HG03159 (cell line): Measurements from ENCODE around the gene FAM98A.

ENCODE experiments used
- ATAC-seq: cut with Tn5 transposase; IDR thresholded peaks from one replicate; pipeline ENCODE4 v1.9.1; 2021; ENCODE audit warnings: mild to moderate bottlenecking, moderate library complexity; ENCODE audit not compliant: unreplicated experiment

The FAM98A gene

DNA sequence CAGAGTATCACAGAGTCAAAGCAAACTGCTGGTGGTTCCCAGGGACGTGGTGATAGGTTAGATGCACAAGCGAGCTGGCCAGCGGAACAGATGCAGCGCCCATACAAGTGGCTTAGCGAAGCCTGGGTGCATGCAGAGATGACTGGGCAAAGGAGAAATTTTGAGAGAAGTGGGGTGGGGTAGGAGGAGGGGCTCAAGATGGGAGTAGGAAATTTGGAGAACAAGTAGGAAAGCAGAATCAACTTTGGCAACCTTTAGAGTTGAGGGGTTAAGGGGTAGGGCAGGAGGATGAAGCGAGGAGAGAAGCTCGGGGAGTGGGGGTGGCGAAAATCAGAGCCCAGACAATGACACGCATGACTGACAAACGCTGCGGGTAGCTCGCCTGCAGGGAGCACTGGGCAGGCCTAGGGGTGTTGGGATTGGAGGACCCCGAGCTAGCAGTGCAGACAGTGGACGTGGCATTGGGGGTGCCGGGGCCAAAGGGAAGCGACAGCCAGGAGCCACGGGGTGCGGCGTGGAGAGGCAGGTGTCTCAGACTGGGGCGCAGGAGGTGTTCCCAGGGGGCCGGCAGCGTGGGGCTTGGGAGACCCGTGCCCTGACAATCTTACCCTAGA lies 431 bp downstream of the FAM98A start:
- ATAC-seq, result peak; percentile 51

DNA sequence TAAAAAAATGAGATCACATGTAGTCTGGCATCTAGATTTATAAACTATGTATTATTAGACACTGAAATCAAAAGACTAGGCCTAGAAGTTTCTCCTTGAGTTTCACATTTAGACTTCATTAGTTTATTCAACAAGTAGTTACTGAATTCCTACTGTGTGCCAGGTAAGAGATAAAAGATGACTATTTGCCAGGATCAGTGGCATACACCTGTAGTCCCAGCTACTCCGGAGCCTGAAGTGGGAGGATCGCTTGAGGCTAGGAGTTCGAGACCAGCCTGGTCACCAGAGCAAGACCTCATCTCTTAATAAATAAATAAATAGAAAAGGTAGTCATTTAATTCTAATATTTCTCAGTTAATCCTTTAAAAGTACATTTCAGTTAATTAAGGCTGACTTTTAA lies 2.1 kb downstream of the FAM98A start:
- ATAC-seq, result no peak

DNA sequence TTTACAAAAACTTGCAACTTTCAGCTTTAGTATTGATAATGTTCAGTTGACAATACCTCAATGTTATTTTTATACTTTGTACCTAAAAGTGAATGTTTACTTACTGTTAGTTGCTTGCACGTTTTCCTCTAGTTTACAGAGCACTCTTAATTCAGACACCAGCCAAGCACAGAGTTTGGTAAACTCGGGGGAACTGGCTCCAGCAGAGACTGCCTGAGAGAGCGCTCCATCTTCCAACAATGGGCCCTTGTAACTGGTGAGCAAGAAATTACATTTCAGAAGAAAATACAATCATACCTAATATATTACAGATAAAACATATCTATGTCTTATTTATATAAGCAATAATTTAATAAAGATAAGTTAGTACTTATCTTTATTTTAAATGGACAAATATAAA lies 3.7 kb downstream of the FAM98A start:
- no peak for ATAC-seq

DNA sequence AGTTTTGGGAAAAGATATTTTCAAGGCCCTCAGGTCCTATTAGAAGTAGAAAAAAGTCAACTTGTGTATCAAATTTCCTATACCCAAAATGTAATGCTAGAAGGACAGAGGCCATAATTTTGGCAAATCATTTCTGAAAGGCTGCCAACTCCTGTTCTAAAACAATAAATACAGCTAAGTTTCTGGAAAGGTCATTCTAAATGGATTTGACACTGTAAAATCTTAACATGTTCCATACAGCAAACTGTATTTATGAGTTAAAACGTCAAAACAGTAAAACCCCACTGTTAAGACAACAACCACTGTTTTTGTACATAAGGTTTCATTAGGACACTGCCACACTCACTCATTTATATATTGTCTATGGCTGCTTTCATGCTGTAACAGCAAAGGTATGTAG lies 9.7 kb downstream of the FAM98A start:
- ATAC-seq, result no peak

DNA sequence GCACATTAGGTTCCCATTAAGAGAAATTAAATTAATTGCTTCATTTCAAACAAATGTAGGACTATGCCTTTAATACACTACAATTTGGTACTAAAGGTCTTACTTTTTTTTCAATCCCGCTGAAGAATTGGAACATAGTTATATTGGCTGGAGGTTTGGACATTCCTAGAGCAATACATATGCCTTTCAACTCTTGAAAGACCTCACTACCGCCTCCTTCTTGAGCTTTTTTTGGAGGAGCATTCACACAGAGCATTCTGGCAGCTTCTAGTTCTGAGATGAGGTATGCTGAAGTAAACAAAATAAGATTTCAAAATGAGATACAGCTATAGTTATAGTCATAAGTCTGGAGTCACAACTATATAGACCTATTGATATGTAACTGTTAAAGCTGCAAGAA lies 10.9 kb downstream of the FAM98A start:
- ATAC-seq, result no peak

DNA sequence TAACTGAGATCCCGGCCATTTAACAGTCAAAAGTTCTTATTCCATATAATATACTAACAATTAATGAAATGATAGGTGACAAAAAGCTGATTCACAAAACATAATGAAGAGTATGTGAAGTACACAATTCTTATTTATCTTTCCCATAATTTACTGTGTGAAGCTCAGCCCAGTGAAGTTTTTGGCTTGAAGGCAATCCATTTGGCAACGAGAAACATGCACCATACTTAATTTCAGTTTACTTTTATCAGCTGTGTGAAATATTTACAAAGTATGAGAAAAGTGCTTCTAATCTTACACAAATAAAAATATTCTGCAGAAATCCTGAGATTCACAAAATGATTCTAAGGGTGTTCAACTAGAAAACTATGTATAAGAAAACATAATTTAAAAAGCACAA lies 12.3 kb downstream of the FAM98A start:
- ATAC-seq, result no peak

DNA sequence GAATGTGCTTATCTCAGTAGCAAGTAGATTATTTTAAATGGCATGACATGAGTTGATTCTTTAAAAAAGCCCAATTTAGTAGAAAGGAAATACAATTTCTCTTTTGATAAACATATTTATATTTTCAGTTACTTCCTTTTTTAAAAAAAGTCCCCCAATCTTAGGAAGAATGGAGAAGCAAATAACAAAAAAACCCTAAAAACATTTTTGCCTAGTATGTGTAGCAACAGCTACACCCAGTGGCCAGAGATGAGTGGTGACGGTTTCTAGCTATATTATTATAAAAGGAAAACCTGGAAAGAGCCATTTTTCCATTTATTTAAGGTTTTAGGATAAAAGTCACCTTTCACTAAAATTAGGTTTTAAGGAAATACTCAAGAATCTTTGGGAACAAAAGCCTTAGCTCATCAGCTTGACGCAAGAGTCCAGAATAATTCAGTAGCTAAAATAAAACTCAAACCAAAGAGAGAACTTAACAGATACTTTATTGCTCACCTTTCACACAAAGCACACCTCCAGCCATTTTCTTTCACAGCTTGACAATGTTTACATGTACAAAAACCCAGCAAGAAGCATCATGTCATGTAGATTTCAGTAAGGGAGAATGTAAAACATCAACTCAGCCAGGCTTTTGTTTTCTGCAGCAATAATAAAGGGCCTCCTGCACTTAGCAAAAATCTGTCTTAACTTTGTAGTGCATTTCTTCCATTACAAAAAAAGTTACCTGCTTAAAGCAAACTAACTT lies 15.7 kb downstream of the FAM98A start:
- ATAC-seq, result peak; percentile 49

DNA sequence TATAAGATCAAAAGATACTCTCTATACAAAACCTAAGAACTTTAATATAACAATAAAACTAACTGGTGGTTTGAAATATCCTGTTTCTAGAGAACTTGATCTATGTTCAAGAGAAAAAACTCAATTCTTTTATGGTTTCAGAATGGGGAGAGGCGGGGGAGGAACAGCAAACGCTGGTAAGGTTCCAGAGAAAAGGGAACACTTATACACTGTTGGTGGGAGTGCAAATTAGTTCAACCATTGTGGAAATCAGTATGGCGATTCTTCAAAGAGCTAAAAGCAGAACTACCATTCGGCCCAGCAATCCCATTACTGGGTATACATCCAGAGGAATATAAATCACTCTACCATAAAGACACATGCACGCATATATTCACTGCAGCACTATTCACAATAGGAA lies 17.2 kb downstream of the FAM98A start:
- no peak for ATAC-seq

DNA sequence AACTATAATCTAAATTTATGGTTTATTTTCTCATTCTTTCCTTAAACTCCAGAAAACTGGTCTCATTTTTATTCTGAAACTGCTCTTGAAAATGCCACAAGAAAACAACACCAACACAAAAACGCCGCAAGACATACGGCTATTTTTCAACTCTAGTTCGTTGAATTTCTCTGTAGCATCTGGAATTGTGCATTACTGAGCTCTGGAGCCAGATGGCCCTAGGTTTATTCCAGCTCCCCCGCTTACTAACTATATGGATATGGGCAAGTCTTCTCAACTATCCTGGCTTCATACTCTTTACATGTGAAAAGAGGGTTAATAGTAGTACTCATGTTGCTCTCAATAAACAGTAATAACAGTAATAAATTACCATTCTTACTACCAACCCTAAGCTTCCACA lies 19.9 kb downstream of the FAM98A start:
- ATAC-seq, result no peak

DNA sequence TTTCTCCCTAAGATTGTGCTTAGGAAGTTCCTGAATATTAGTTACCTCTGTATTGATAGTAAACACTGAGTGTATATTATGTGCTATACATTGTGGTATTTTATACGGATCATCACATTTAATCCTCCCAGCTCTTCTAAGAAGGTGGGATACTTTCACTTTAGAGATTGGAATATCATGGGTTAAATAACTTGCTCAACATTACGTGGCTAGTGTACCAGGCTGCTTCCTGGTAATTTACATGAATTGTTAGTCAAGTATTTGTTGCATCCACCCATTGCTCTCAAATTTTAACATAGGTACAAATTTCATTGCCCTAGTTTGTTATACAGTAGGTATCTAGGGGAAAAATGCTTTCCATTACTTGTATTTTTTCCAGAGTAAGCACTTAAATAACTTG lies 21.4 kb downstream of the FAM98A start:
- ATAC-seq, result no peak

DNA sequence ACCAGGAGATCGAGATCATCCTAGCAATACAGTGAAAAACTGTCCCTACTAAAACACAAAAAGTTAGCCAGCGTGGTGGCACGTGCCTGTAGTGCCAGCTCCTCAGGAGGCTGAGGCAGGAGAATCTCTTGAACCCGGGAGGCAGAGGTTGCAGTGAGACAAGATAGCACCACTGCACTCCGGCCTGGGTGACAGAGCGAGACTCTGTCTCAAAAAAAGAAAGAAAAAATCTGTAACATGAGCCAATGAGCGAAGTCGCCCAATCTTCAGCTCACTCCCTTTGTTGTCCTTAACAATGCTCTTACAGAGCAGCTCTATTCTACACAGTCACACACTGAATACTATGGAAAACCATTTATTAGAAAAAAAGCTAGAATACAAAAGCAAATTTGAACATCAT lies 22.0 kb downstream of the FAM98A start:
- ATAC-seq, result no peak

DNA sequence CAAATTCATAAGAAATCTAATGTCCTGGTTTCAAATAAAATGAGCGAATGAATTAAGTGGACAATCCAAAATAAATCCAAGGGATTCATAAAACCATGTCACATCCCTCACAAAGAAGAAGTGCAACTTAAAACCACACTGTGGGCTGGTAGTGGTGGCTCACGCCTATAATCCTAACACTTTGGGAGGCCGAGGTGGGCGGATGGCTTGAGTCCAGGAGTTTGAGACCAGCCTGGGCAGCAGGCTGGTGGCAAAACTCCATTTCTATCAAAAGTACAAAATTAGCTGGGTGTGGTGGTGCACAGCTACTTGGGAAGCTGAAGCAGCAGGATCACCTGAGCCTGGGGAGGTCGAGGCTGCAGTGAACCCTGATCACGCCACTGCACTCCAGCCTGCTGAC lies 25.4 kb downstream of the FAM98A start:
- ATAC-seq, result no peak

DNA sequence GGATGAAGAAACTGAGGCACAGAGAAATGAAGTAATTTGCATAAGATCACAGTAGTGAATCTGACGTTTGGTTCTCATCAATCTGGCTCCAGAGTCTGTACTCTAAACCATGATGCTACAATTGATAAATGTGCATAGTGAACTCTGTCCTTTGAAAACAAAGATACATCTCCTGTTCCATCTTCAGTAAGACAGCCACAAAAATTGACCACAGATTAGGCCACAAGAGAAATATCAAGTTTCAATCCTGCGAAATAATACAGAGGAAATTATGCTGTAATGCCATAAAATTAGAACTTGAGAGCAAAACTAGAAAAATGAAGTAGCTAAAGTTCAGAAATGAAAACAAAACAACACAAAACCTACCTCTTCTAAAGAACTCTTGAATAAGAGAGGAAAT lies 28.4 kb downstream of the FAM98A start:
- no peak for ATAC-seq

DNA sequence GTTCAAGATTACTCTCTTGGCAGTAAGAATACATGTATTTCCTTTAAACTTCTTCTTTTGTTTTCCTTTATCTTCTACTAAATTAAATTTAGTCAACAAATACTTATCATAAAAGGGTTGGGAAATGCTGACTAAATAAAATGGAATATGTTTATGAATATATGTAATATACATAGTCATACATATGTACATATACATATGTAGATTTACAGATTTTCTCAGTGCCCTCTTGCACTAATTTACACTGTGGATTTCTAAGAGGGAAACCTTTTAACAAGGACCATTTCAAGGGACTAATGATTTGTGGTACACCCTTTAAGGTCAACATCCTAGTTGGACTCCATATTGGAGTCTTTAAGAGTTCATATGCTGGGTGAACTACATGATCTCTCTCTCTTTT lies 37.2 kb downstream of the FAM98A start:
- ATAC-seq, result no peak

DNA sequence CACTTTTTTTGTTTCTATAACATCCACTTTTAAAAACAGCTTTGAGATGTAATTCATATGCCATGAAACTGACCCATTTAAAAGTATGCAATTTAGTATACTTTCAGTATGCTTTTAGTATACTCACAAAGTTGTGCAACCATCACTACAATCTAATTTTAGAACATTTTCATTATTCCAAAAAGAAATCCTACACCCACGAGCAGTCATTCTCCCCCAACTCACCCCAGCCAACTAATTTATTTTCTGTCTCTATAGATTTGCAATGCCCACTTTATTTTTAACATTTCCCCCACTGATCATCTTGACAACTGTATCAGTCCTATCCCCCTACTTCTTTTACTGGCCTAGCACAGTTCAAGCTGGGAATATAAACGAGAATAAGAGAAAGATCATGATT lies 39.1 kb downstream of the FAM98A start:
- ATAC-seq, result no peak

DNA sequence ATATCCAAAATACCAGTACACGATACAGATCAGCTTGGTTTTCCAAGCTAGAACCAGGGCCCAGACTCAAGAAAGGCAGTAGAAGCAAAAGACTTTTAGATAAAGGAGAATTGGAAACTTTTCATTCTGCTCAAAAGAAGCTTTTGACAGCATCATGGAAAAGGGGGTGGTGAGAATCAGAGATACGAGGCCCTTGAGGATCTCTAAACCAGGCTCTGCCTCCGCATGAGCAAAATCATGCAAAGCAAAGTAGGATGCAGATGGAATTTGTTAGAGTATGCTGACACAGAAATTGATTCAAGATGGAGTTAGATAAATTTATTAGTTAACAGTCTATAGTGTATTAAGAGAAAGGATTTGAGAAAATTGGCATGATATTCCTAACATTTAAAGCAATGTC lies 39.8 kb downstream of the FAM98A start:
- no peak for ATAC-seq

DNA sequence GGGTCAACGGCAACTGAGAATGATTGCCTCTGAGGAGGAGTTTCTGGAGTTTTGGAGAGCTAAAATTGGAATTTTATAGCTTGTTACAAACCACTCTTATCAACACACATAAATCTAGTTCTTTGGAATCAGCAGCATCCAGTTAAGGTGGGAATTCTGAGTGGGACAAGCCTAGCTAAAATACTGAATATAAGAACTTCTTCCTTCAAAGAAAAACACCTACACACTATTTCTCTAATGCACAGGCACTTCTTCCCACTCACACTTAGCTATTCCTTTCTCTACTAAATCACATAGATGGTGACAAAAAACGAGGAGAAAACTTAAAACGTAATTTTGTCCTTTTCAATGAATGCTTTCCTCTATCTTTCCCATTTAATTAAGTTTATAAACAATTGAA lies 43.4 kb downstream of the FAM98A start:
- no peak for ATAC-seq

DNA sequence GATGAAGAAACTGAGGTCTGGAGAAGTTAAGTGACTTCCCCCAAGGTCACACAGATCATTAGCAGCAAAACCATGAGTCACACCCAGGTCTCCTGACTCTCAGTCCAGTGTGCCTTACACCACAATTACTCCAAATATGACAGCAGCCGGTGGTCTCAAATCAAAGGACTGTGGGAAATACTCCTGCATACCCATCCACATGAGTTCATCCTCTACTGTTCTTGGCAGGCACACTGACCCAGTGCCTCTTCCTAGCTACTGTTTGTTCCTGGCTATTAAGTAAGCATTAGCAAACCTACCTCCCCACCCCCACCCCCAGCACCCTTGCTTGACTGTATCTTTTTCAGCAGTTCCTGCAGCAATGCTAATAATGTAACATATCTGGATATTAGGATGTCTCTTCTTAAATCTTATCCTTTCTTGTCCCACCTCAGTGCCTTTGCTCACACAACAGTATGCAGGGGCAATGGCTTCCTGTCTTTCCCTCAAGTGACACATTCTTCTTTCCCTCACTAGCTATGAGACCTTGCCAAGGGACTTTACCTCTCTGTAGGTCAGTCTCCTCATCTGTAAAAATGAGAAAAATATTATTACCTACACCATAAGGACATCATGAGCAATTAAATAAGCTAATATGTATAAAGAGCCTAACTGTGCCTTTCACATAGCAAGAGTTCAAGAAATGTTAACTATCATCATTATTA lies 46.2 kb downstream of the FAM98A start:
- ATAC-seq, result no peak

DNA sequence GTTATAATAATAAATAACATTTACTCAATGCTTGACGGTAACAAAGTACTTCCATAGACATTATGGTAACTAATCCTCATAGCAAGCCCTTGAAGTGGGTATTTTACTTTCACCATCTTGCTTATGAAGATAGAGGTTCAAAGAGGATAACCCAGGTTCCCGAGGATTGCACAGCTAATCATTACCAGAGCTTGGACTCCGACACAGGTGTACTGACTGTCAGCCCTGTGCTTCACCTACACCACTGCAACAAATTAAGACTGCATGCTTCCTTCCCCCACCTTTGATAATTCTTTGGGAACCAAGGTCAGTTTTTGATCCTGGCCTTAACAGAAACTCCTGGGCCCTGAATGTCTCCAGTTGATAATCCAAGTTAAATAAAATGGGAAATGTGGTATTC lies 48.9 kb downstream of the FAM98A start:
- no peak for ATAC-seq

DNA sequence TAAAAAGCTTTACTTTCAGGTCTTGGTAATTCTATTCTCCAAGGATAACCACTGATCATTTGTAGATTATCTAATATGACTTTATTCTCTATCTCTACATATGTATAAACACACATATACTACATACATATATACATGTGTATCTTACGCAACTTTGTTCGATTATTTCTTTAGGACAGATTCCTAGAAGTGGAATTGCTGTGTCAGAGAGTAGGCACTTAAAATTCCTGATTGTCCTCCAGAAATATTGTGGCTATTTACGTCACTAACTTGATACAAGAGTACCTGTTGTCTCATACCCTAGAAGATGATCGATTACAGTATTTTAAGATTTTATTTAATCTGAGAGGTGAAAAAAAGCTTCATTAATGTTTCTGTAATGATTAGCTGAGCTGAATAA lies 57.9 kb downstream of the FAM98A start:
- no peak for ATAC-seq

DNA sequence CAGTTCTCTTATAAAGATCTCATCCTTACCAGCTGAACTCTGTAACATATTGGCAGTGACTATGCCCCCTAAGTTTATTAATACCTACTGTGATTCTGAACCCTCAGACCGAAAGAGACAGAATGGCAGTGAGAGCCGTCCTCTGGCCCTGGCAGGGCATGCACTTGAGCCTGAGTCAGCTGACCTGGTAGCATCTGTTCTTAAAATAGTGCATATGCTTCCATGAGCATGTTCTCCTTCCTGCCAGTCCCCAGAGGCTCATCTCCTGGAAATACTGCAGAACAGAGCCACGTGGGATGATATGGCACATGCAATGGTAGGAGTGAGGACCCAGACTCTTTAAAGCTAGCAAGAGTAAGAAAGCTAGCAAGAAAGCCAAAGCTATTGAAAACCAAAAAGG lies 63.7 kb downstream of the FAM98A start:
- ATAC-seq, result no peak
